ENCODE measurements around the gene PSENEN. TPM values are rescaled to one million over a fixed set of nuclear protein-coding genes. Genes with fewer than 3 reads are reported as not detected.
A peak's percentile ranks its signal among the peaks of the same experiment; 100 is the strongest.

Gene PSENEN
- total and polyA plus RNA-seq, 9 of the 15 experiments (the other 6 are each of a cell fraction or from before 2014, with no cell fraction given) = 34.5 to 299 (median 61.1) TPM

GRCh38 chr19:35716801-35717664 is 28.4 kb upstream of the PSENEN start (continued):
- TF ChIP-seq, protein P1, sequence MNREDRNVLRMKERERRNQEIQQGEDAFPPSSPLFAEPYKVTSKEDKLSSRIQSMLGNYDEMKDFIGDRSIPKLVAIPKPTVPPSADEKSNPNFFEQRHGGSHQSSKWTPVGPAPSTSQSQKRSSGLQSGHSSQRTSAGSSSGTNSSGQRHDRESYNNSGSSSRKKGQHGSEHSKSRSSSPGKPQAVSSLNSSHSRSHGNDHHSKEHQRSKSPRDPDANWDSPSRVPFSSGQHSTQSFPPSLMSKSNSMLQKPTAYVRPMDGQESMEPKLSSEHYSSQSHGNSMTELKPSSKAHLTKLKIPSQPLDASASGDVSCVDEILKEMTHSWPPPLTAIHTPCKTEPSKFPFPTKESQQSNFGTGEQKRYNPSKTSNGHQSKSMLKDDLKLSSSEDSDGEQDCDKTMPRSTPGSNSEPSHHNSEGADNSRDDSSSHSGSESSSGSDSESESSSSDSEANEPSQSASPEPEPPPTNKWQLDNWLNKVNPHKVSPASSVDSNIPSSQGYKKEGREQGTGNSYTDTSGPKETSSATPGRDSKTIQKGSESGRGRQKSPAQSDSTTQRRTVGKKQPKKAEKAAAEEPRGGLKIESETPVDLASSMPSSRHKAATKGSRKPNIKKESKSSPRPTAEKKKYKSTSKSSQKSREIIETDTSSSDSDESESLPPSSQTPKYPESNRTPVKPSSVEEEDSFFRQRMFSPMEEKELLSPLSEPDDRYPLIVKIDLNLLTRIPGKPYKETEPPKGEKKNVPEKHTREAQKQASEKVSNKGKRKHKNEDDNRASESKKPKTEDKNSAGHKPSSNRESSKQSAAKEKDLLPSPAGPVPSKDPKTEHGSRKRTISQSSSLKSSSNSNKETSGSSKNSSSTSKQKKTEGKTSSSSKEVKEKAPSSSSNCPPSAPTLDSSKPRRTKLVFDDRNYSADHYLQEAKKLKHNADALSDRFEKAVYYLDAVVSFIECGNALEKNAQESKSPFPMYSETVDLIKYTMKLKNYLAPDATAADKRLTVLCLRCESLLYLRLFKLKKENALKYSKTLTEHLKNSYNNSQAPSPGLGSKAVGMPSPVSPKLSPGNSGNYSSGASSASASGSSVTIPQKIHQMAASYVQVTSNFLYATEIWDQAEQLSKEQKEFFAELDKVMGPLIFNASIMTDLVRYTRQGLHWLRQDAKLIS (CRISPR knock-in tag; IDR thresholded peaks at IDR 0.05) = peak; percentile 67
- TF ChIP-seq HLTF (IDR thresholded peaks at IDR 0.05) = no peak
- TF ChIP-seq, protein P2, sequence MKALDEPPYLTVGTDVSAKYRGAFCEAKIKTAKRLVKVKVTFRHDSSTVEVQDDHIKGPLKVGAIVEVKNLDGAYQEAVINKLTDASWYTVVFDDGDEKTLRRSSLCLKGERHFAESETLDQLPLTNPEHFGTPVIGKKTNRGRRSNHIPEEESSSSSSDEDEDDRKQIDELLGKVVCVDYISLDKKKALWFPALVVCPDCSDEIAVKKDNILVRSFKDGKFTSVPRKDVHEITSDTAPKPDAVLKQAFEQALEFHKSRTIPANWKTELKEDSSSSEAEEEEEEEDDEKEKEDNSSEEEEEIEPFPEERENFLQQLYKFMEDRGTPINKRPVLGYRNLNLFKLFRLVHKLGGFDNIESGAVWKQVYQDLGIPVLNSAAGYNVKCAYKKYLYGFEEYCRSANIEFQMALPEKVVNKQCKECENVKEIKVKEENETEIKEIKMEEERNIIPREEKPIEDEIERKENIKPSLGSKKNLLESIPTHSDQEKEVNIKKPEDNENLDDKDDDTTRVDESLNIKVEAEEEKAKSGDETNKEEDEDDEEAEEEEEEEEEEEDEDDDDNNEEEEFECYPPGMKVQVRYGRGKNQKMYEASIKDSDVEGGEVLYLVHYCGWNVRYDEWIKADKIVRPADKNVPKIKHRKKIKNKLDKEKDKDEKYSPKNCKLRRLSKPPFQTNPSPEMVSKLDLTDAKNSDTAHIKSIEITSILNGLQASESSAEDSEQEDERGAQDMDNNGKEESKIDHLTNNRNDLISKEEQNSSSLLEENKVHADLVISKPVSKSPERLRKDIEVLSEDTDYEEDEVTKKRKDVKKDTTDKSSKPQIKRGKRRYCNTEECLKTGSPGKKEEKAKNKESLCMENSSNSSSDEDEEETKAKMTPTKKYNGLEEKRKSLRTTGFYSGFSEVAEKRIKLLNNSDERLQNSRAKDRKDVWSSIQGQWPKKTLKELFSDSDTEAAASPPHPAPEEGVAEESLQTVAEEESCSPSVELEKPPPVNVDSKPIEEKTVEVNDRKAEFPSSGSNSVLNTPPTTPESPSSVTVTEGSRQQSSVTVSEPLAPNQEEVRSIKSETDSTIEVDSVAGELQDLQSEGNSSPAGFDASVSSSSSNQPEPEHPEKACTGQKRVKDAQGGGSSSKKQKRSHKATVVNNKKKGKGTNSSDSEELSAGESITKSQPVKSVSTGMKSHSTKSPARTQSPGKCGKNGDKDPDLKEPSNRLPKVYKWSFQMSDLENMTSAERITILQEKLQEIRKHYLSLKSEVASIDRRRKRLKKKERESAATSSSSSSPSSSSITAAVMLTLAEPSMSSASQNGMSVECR (CRISPR knock-in tag; IDR thresholded peaks at IDR 0.05) = peak; percentile 93
- no peak for TF ChIP-seq POLR3A (IDR thresholded peaks at IDR 0.05; ENCODE audit: borderline replicate concordance, extremely low read depth, insufficient read depth, insufficient read length)
- TF ChIP-seq UBTF (IDR thresholded peaks at IDR 0.05; ENCODE audit: borderline replicate concordance in 1 of 2, low read depth in 2 of 2, low read length in 2 of 2) = peak; percentile 86 to 93
- TF ChIP-seq RBFOX2 (IDR thresholded peaks at IDR 0.05; ENCODE audit: low read depth, low read length) = peak; percentile 86
- TF ChIP-seq NFXL1 (CRISPR knock-in tag; IDR thresholded peaks at IDR 0.05) = no peak
- no peak for TF ChIP-seq FOSL1 (tag; conservative IDR thresholded peaks at IDR 0.05)
- no peak for TF ChIP-seq CEBPG (CRISPR knock-in tag; IDR thresholded peaks at IDR 0.05)
- TF ChIP-seq CEBPG (tag; conservative IDR thresholded peaks at IDR 0.05 in 1 of 2, IDR thresholded peaks at IDR 0.05 in 1 of 2) = no peak
- TF ChIP-seq ZNF197 (CRISPR knock-in tag; IDR thresholded peaks at IDR 0.05; ENCODE audit: low read depth) = peak; percentile 78; the same call in 1 of the 2 replicates
- TF ChIP-seq JUNB (CRISPR knock-in tag; conservative IDR thresholded peaks at IDR 0.05) = no peak
- no peak for TF ChIP-seq TCFL5 (CRISPR knock-in tag; conservative IDR thresholded peaks at IDR 0.05)
- no peak for TF ChIP-seq ZNF239 (CRISPR knock-in tag; IDR thresholded peaks at IDR 0.05)
- TF ChIP-seq NCOR1 (IDR thresholded peaks at IDR 0.05) = no peak
- no peak for TF ChIP-seq RBM34 (IDR thresholded peaks at IDR 0.05; ENCODE audit: borderline replicate concordance, insufficient read depth, low read length)
